HG02759 (cell line): ENCODE data around the gene CREB3L1.

Experiments used
- ATAC-seq: cut with Tn5 transposase; IDR thresholded peaks from one replicate; pipeline ENCODE4 v1.9.1; 2021; ENCODE audit warnings: mild to moderate bottlenecking, moderate library complexity; ENCODE audit not compliant: unreplicated experiment

CREB3L1 gene

DNA sequence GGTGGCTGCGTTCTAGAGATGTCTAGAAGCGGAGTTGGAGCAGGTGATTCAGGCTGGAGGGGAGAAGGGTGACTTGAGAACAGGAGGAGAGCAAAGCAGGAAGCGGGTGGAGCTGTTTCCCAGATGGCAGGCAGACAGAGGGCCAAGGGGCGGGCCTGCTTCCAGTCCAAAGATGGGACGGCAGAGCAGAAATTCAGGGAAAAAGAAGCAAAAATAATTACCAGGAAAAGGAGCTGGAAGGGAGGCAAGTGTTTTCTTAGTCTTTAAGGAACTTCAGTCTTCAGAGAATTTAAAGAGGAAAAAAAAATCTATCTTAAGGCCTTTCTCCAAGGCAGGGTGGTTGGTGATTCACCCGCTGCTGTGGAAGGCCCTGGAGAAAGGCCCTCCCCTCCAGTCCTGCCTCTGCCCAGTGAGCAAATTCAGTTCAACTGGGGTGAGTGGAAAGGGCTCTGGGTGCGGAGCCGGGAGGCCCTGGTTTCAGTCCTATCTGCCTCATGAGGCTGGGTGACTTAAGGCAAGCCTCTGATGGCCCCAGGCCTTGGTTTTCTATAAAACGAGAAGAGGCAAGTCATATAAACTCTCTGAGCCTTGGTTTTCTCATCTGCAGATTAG is 4.5 kb upstream of the CREB3L1 start:
- no peak for ATAC-seq

DNA sequence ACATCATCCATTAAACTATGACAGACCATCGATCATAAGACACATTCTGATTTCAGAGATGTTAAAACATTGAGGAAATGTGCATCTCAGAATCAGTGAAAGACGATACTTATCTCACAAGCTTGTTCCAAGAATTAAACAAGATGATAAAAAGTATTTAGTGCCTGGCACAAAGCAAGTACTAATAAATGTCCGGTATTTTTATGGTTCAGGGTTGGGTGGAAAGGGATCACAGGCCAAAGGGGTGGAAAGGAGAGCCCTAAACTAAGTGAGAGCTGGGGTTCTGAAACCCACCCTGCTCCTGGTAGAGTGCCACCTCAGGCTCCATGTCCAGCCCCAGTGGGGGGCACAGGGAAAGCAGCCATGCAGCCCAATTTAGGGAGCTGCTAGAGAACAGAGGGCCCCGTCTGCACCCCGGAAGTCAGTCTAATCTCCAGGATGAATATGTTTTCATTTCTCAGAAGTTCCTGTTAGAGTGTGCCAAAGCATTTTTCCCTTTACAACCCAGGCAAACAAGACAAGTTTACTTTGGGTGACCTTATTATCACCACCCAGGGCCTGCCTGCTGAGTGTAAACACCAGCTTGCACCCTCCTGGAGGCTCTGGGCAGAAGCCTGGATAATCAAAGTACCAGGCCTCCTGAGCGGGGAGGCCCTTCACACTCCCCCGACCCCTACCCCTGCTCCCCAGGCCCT is 3.8 kb upstream of the CREB3L1 start:
- ATAC-seq: no peak

DNA sequence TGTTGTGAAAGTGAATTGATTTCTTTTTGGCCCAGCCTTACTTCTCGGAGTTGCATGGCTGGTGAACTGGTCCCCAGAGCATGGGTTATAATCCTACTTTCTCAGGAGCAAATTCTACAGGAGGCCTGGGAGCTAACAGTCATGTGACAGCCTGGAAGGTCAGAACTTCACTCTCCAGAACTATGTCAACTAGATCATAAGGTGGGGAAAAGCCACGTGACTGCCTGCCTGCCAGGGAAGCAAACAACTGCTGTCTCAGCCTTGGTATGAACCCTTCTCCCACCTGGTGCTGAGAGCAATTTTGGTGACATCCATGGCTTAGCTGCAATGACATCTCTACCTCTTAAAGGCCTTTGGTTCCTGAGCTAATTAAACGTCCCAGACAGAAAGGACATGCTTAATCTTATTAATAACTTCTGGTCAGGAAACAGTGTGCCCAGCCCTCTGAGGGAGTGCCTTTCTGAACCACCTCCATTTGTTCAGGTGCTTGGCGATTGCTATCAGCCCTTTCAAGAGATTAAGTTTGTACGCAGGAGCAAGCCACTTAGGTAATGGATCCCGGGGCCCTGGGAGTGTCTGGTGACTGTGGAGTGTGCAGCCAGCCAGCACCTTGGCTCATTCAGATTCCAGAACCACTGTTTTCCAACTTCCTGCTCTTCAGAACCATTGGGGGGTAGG is 1.4 kb upstream of the CREB3L1 start:
- ATAC-seq: no peak

DNA sequence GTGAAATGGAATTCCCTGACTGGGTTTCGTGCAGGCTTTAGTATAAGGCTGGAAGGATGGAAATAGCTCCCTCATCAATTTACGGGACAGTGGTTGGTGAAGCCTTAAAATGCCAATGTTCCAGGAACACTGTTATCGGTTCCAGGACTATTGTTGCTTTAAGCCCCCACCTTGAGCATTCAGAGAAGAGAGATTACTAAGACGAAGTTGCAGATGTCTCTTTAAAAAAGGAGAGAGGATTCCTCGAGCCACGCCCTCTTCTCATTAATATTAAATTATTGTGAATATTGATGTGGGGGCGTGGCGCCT is 195 bp upstream of the CREB3L1 start:
- ATAC-seq: no peak

DNA sequence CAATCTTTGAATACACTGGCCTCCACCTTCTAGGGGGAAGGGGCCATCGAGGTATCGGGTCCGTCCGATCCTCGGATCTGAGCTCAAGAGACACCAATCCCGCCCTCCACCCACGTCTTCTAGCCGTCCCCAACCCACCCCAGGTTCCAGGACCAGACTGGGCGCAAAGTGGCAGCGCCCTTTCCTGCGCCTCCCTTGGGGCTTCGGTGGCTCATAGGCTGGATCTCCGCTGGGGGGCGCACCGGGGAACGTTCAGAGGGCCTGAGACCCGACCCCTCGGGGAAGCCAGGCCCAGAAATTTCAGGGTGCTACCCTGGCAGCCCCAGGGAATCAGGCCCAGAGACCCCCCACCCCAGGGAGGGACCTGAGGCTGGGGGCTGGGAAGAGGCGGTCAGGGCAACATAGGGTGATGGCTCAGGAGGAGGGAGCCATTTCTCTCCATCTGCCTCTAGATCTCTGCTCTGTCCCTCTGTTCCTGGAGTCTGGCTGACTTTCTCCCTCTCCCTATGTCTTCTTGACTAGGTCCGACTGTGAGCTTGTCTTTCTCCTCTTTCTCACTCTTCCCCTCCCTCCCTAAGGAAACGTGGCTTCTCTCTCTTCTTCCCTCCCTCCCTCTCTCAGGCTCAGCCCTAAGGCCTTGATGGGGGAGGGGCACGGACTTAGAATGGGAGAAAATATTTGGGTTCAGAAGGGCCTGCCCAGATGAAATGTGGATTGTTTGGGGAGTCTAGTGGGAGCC is 1.1 kb downstream of the CREB3L1 start:
- ATAC-seq: peak; percentile 51

DNA sequence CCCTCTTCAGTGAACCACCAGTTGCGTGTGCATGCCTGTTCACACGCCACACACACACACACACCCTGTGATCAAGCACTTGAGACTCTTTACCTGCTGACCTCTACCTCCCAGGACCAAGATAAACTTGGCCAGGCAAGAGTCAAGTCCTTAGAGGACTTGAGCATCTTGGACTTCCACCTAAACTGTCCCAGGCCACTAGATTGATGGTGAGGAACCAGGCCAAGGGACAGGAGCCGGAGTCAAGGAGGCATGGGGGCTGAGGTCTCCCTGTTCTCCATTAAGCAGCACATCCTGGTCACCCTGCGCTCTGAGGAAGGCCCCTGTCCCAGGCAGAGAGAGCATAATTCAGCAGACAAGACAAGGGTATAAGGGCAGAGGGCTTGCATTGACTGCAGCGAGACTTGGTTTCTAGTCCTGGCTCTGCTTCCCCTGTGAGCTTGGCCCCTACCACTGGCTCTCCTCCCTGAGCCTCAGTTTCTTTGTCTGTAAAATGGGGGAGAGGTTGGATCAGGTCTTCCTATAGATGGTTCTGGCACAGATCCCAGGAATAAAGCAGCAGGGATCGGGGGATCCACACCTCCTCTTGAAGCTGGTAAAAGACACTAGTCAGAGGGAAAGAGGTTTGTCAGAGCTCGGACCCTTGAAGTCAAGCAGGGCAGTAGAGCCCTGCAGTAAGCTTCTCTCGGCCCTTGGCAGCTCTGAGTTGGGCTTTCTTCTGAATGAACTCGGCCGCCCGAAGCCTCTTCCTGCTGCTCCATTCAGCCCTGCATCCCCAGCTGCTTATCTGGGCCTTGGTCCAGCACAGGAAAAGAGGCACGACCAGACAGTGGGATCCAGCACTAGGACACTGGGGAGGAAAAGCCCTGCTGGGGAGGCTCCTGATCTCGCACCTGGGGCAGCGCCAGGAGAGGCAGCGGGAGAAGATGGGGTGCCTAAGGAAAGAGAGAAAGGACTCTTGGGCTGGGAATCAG is 2.0 kb downstream of the CREB3L1 start:
- ATAC-seq: no peak

DNA sequence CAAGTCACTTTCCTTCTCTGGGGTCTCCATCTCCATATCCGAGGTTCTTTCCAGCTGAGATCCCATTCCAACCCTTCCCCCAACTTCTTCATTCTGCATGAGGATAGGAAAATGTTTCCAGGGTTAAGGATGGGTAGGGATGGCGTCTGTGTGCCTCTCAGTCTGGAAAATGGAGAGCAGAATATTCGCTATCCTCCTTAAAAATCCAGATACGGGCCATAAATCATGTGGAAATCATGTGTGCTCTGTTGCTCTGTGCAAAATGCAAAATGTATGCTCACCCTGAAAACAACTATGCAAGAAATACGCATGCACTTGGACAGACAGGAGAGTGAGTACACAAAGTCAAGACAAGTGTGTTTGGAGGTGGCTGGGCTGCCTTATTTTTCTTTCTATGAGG is 3.2 kb downstream of the CREB3L1 start:
- ATAC-seq: no peak

DNA sequence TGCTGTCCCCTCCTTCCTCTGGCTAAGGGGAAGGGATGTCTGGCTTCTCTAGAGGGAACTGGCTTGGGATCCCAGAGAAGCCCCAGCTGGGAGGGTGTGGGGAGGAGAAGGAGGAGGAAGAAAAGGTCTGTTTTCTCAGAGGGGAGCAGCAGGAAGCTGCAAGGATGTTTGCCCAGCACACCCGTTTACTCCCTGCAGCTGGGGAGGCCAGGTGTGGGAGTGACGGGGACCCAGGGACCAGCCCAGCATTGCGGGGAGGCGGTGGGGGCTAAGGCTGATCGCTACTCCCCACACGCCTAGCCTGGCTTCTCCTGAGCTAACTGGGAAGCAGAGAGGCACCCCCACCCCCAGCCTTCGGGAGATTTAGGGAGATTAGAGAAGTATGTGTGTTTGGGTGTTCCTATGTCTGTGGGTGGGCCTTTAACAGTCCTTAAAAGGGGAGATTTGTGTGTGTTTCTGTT is 3.9 kb downstream of the CREB3L1 start:
- ATAC-seq: no peak

DNA sequence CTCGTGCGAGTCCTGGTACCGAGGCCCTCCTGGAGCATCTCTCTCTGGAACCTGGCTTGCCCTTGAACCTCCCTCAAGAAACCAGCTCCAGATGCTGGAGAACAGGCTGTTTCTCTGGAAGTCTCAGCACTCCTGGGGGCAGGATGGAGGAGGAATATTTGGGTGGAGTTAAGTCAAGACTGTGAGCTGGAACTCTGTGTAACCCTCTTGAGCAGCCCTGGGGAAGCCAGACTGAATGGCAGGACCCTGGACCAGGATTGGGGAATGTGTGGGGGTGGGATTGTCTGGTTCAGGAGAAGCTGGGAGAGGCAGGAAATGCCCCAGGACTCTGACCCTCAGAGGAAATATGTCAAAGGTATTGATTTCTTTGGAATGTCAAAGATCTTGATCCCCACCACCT is 7.7 kb downstream of the CREB3L1 start:
- no peak for ATAC-seq

DNA sequence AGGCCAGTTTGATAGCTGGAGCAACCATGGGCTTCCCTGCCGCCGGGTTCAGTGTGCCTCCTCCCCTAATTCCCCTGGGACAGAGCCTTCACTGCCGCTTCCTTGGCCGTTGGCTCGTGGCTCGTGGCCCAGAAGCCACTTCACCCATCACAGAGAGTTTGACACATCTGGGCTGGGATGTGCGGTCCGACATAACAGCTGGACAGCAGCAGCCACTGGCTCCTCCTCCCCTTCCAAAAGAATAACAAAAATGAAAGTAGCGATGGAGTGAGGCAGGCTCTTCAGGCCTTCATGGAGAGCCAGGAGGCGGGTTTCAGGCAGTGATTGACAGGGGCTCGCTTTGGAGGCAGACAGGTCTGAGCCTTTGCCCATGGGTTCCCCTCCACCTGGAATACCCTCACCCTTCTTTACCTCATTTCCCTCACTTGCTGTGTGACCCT is 8.2 kb downstream of the CREB3L1 start:
- no peak for ATAC-seq

DNA sequence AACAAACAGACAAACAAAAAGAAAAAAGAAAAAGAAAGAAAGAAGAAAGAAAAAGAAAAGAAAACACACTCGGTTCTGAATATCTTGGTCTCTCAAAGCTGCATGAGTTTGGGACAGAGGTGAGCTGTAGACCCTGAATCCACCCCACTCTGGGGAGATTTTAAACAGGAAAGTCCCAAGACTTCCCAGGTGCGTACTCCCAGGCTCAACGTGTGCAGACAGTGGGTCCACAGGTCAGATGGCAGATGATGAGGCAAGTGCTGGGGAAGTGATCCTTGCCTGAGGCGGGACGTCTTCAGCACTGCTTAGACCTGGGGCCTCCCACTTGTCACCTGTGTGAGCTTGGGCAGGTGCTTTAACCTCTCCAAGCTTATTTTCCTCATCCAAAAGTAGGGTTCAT is 9.3 kb downstream of the CREB3L1 start:
- no peak for ATAC-seq

DNA sequence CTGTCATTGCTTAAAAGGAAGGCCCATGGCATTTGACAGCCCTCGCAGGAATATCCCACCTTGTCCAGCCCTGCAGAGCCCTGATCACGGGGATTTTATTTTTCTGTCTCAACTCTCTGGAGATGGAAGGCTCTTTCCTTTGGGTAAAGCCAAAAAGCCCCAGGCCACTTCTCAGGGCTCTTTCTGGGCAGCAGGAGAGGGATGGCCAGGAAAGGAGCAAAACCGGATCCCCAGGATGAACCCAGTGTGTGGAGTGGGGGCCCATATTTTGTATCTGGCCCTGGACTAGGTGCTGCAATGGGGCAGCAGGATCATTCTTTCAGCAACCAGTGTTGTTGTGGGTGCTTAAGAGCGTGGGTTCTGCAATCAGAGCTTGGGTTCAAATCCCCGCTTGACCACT is 11.0 kb downstream of the CREB3L1 start:
- ATAC-seq: no peak

DNA sequence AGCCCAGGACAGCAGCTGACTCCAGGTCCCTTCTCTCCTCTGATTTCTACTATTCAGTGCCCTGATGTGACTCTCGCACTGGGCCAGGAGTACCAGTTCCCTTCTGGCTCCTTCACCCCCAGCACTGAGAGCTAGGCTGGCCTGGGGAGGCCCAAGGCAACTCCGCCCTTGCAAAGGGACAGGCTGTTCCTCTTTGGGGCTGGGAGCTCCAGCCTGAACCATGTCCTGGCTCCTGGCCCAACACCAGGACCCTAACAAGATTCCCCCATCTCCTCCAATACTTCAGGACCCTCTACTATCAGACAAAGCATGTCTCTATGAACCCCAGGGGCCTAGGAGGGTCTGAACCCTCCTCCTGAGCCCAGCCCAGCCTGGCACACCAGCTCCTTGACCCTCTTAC is 12.5 kb downstream of the CREB3L1 start:
- no peak for ATAC-seq

DNA sequence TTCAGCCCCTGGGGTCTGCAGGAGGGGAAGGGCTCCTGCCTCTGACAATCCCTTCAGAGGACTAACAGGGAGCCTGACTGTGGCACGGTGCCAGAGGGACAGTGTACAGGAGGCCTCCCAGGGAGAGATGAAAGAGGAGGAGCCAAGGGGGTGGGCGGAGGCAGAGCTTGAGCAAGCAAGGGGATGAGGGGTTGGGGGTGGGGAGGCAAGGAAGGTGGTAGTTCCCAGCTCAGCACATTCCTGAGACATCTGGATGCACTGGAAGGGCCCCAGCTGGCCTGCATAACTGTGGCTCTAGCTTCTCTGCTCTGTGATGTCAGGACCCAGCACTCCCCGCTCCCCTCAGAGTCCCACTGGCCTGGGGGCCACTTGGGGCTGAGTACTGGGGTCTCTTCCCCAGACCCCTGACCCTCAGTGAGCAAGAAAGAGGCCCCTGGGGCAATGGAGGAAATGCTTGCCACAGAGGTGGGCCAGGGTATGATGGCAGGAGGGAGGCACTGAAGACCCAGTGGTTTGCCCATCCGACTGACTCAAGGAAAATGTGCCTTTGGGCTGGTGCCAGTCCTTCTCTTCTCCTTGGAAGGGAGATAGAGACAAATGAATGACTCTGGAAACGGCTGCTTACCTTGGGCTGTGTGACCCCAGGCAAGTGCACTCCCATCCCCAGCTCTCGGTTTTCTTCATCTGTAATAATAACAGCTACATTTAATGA is 13.3 kb downstream of the CREB3L1 start:
- ATAC-seq: no peak

DNA sequence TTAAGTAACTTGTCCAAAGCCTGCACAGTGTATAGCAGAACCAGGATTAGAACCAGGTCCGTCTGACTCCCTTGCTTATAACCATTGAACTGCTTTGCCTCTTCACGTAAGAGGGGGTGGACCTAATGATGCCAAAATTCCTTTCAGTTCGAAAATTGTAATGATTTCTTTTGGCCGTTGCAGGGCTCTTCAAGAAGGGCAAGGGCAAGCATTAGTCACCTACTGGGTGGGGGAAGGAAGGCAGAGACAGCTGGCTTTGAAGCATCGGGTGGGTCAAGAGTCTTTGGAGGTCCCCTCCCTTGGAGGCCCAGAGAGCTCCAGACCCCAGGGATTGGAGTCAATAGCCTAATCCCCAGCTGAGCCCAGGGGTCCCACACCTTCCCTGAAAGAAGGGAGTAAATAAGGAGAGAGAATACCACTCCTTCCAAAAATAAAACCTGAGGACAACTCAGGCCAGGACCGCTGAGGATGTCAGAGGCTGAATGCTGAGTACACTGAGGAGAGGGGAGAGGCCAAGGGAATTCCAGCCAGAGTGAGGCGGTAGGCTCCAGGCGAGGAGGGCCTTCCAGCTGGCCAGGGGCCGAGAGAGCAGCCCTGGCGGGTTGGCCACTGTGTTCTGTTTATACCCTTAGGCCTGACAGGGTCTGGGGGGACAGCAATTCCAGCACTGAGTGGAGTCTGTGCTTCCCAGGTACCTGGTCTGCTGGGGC is 14.1 kb downstream of the CREB3L1 start:
- ATAC-seq: no peak

DNA sequence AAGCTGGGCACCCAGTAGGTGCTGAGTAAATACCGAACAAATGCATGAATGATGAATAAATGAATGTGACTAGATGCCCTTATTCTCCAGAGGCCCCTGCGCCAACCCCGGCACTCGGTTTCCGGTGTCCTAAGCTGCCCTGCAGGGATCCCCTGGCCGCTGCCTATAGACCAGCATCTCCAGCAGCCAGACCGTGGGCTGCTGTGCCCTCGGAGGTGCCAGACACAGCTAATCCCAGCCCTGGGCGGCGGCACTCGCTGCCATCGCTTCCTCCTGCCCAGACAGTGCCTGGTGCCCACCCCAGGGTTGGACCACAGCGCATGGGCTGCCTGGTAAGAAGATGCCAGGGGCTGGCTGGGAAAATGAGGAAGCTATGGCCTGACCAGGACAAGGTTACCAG is 15.6 kb downstream of the CREB3L1 start:
- no peak for ATAC-seq

DNA sequence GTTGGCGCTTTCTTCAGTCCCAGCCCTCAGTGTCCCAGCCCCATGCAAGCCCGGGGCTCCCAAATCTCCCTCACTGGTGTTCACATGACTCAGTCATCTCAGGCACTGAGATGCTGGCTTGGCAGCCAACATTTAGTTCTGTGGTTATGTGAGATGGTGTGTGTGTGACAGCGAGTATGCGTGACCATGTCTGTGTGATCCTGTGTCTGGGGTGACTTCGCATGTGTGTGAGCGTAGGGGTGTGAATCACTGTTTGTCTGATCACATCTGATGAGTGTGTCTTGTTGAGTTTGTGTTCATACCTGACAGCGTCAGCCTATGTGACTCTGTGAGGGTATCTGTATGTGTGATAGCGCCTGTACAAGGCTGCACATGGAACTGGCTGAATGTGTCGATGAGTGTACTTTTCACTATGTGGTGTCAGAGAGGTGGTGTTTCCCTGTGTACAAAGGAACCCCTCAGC is 16.2 kb downstream of the CREB3L1 start:
- no peak for ATAC-seq

DNA sequence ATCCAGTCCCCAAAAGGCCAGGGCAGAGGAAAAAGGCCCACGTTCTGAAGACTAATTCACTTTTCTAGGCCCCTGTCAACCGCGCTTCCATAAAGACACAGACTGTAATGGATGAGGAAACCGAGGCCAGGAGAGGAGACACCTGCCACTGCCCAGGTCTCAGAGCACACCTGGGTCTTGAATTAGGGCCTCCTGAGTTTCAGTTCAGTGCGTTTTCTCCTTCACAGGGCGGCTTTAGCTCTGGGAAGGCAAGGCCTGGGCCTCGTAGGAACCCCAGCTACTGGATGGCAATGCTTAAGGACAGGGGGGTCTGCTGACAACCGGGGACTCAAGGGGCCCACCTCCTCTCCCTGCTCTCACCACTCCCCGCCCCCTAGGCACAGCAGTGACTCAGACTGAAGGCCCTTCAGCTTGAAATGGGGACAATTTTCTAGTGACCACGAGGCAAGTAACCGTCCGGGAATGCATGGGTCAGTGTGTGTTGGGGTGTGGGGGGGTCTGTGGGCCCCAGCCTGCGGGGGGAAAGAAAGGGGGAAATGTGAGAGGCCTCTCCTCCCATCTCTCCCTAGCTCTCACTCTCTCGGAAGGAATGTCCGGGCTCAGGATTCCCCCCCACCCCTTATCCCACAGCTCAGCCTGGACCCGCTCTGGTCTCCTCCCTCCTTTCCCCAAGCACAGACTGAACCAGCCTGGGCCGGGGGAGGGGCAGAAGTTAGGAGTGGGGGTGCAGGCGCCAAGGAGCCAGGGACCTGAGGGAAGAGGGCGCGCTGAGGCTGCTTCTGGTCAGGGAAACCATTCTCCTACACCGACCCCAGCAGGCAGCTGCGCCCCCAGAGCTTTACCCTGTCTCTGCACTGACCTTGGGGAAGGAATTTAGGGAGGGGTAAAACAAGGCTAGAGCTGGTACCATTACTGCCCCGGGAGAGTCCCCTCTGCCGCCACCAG is 17.2 kb downstream of the CREB3L1 start:
- no peak for ATAC-seq
